GM13976 (cell line): ENCODE results near the gene SPHKAP.

Experiments used
- DNase-seq: peaks from one replicate; pipeline ENCODE4 v3.0.0; 2012; ENCODE audit warnings: low spot score
- CTCF ChIP-seq: IDR thresholded peaks from 2 replicates; pipeline ENCODE4 v1.5.1; 2012; ENCODE audit warnings: borderline replicate concordance, mild to moderate bottlenecking; ENCODE audit not compliant: insufficient read depth; ENCODE audit errors: extremely low read depth, missing control alignments, control extremely low read depth
- in situ Hi-C: fragments of 300-500 bp; cut with MboI; formaldehyde crosslinking; loops from one replicate; pipeline ENCODE4 v1.12.0; 2022; ENCODE audit warnings: low sequenced_read_pairs, mixed read lengths, inconsistent platforms; ENCODE audit not compliant: unreplicated experiment

Gene SPHKAP

DNA sequence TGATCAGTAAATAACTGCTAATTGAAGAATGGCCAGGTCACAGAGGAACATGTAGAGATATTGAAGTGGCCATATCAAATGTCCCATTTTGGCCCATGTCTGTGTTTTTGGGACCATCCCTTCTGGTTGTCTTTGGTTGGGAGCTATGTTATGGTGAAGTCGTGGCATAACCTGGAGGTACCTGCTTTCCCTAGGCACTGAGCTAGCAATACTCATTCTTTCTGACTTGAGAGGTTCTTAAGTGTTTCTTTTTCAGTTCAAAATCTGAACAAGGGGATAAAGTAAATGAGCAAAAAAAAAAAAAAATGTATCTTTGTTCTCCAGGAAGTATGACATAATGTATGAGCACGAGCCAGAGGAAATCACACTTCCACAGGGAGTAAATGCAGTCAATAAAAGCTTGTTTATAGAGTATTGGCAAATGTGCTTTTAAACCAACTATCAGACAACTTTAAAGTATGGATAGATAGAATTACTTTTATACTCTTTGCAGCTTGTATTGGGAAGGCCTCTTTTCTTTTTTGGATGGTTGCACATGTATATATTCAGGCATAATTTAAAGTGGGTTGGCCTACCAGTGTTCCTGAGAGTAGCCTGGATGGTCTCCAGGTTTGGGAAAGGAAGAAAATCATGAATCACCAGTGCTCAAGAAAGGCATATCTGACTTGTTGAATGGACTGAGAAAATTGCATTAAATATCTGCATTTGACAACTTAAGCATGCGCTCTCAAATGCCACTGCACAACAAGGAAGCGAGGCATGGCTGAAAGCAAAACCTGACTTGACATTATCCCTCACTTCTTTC, 125.0 kb downstream of the SPHKAP start:
- in situ Hi-C loops: no loop called here
- DNase-seq: no peak
- no peak for TF ChIP-seq CTCF

- DNase-seq: no peak
- peak; percentile 21 for TF ChIP-seq CTCF
- in situ Hi-C loops: no loop called here
Observed at GRCh38 chr2:228048838-228049490, 132.5 kb downstream of the SPHKAP start.

DNA sequence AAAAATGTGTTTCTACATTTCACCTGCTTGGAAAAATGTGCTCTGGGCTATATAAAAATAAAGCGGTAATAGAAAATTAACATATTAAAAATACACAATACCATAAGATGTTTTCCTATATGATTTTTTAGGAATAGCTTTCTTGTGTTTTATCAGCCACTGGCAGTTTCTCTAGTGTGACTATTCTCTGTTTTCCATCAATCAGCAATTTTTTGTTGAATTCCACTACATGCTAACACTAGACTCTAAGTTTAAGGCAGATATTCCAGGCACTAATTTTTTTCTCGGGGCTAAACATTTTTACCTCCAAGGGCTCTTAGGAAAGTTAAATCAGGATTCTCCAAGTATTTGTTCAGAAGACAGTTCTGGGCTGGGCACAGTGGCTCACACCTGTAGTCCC, 140.5 kb downstream of the SPHKAP start:
- in situ Hi-C loops: no loop called here
- no peak for TF ChIP-seq CTCF
- no peak for DNase-seq

DNA sequence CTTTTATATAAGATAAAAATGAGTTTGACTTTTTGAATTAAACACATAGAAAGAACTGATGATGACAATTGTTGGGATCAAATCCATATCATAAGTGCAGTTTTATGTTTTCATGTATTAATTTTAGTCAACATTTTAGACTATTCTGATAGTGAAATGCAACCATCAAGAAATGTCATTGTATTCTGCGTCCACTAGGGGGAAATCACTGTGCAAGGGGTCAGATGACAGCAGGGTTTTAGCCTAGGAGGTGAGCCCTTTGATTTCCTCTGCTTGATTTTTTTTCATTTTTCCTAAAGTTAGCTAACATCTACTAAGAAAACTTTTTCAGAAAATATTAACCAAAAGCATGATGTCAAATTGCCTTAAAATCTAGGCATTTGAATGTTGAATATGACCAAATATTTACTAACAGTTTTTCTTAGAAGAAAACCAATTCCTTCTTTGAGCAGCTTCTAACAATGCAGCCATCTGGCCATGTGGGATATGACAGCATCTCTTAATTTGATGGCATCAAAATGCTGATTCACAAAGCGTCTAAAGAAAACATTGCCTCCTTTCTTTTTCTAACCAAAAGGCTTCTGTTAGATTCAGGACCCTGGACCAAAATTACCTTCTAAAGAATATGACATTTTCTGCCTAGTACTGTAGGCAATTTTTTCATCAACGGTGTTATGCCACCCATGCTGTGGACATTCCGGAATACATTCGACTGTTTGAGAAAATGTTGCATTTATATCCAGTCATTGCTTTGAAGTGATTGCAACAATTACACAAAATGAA, 141.5 kb downstream of the SPHKAP start:
- peak; percentile 23 for DNase-seq
- TF ChIP-seq CTCF: peak; percentile 40
- in situ Hi-C loops: no loop called here

DNA sequence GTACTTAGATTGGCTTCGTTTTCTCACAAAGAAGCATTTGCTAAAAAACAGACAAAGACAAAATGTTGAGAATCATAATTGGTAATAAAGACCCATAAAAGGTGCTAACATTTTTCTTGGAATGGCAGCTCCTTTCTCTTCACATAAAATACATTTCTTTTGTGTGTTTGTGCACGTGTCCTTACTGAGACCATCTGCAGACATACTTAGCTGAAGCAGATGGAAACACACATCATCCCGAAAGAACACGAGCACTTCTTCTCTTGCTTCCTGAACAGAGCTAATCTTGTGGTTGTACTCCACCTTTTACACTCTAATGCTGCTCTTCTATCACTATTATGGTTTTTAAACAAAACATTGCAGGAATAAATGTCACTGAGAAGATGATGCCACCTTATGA, 142.5 kb downstream of the SPHKAP start:
- in situ Hi-C loops: no loop called here
- no peak for TF ChIP-seq CTCF

GRCh38 chr2:228037915-228038314, 143.6 kb downstream of the SPHKAP start:
- TF ChIP-seq CTCF: no peak
- no peak for DNase-seq
- in situ Hi-C loops: no loop called here

More for the DNA sequence above, 142.5 kb downstream of the SPHKAP start:
- DNase-seq: no peak
